IPS-18a (cell line): Measurements from ENCODE around the gene IRF8.

ENCODE experiments used
- H3K27ac ChIP-seq: one replicate; pipeline ENCODE4 v1.5.1; 2013; ENCODE audit warnings: low read length
- H3K27me3 ChIP-seq: one replicate; pipeline ENCODE4 v1.6.1; 2013; ENCODE audit warnings: mild to moderate bottlenecking, low read length; ENCODE audit not compliant: control insufficient read depth, insufficient read depth
- H3K36me3 ChIP-seq: one replicate; pipeline ENCODE4 v1.6.1; 2013; ENCODE audit warnings: low read depth, low read length; ENCODE audit not compliant: control insufficient read depth
- H3K4me1 ChIP-seq: one replicate; pipeline ENCODE4 v1.6.1; 2013; ENCODE audit warnings: low read depth, low read length; ENCODE audit not compliant: control insufficient read depth
- H3K4me3 ChIP-seq: one replicate; pipeline ENCODE4 v1.5.1; 2013; ENCODE audit warnings: low read length
- H3K9ac ChIP-seq: one replicate; pipeline ENCODE4 v1.6.1; 2013; ENCODE audit warnings: mild to moderate bottlenecking, low read length, moderate library complexity
- H3K9me3 ChIP-seq: one replicate; pipeline ENCODE4 v1.6.1; 2013; ENCODE audit warnings: low read depth, low read length; ENCODE audit not compliant: control insufficient read depth

Gene IRF8

DNA sequence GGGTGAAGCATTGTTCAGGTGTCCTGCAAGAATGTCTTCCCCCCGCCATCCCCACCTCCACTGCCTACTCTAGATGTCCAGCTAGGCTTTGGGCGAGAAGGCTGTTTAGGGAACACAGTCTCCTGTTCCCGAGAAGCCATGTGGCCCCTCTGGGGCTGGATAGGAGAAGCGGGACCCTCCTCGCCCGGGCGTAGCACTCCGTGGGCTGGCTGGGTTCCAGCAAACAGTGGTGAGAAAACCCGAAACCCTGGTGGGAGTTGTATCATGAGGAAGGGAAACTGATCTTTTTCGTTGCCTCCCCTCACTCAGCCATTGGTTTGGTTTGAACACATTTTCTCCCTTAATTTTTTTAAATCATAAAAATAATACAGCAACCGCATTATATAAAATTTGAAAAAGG lies 56.6 kb downstream of the IRF8 start:
- no peak overlapping the region for H3K27ac ChIP-seq
- no peak overlapping the region for H3K9ac ChIP-seq
- H3K4me1 ChIP-seq, result no peaks in the 10 kb centered on the region
- no peak overlapping the region for H3K4me3 ChIP-seq
- H3K36me3 ChIP-seq, result no peaks in the 10 kb centered on the region
- H3K27me3 ChIP-seq, result no peaks in the 10 kb centered on the region
- no peaks in the 10 kb centered on the region for H3K9me3 ChIP-seq

DNA sequence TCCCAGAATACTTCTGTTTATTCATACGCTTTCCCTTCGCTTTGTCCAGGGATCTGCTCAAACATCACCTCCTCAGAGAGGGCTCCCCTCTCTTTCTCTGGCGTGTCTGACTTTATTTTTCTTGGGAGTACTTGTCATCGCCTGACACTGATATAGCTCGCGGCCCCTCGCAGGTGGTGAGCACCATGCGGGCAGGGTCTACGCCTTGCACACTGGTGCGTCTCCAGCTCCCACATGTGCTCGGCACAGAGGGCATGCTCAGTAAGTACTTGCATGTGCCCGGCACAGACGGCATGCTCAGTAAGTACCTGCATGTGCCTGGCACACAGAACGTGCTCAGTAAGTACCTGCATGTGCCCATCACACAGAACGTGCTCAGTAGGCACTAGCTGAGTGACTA lies 57.5 kb downstream of the IRF8 start:
- Histone ChIP-seq H3K9ac (no peak overlapping the region), H3K9me3 (no peaks in the 10 kb centered on the region), H3K27ac (no peak overlapping the region), H3K4me3 (no peak overlapping the region), H3K4me1 (no peaks in the 10 kb centered on the region), H3K36me3 (no peaks in the 10 kb centered on the region), H3K27me3 (no peaks in the 10 kb centered on the region)

DNA sequence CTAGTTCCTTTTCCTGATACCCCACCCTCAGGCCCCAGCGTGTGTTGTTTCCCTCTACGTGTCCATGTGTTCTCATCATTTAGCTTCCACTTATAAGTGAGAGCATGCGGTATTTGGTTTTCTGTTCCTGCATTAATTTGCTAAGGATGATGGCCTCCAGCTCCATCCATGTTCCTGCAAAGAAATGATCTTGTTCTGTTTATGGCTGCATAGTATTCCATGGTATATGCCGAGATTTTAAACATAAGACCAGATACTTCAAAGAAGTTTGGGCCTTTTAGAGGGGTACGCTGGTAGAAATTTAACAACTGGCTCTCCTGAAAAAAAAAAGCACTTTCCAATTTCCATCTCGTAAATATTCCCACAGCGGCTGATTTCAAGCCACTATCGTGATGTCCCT lies 59.8 kb downstream of the IRF8 start:
- no peak overlapping the region for H3K27ac ChIP-seq
- no peaks in the 10 kb centered on the region for H3K9me3 ChIP-seq
- no peaks in the 10 kb centered on the region for H3K4me1 ChIP-seq
- no peak overlapping the region for H3K9ac ChIP-seq
- no peaks in the 10 kb centered on the region for H3K36me3 ChIP-seq
- no peaks in the 10 kb centered on the region for H3K27me3 ChIP-seq
- no peak overlapping the region for H3K4me3 ChIP-seq

DNA sequence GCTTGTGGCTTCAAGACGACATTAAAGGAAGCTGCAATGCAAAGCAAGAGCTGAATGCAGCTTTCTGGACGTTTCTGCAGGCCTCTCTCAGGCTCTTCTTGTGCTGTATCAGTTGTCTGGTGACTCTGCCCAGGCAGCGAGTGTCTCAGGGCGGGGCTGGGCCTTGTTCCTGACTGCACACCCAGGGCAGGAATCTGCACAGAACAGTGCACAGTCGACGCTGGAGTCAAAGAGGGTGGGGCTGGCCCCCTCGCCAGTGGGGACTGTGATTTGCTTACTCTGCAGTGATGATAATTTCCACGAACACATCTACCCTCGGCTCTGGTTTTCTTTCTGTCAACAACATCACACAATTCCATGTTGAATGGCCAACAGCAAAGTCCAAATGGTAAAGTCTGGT lies 60.7 kb downstream of the IRF8 start:
- Histone ChIP-seq H3K4me3 (no peak overlapping the region), H3K9me3 (no peaks in the 10 kb centered on the region), H3K9ac (no peak overlapping the region), H3K36me3 (no peaks in the 10 kb centered on the region), H3K27ac (no peak overlapping the region), H3K4me1 (no peaks in the 10 kb centered on the region), H3K27me3 (no peaks in the 10 kb centered on the region)

DNA sequence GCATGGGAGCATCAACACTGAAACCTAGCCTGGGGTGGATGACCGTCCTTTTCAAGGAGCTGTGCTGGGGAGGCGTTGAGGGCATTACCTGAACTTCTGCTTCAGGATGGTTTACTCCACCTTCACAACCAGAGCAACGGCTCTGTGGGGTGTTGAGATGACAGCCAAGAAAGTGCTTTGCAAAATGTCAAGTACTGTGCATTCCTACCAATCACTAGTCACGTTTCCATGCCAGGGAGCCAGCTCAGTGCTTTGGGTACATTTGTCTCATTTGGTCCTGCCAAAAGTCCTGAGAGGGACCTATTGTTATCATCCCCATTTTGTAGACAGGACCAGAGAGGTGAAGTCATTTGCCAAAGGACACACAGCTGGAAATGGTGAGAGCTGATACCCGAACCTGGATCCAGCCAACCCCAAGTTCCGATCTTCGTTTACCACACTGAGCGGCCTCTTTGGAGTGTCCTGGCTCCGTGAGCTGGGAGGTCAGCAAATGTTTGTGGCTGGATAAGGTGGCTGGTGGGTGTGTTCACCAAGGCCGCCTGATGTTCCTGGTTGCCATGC lies 61.6 kb downstream of the IRF8 start:
- H3K27ac ChIP-seq, result no peak overlapping the region
- no peak overlapping the region for H3K4me3 ChIP-seq
- no peaks in the 10 kb centered on the region for H3K27me3 ChIP-seq
- H3K4me1 ChIP-seq, result no peaks in the 10 kb centered on the region
- no peaks in the 10 kb centered on the region for H3K9me3 ChIP-seq
- no peaks in the 10 kb centered on the region for H3K36me3 ChIP-seq
- no peak overlapping the region for H3K9ac ChIP-seq

DNA sequence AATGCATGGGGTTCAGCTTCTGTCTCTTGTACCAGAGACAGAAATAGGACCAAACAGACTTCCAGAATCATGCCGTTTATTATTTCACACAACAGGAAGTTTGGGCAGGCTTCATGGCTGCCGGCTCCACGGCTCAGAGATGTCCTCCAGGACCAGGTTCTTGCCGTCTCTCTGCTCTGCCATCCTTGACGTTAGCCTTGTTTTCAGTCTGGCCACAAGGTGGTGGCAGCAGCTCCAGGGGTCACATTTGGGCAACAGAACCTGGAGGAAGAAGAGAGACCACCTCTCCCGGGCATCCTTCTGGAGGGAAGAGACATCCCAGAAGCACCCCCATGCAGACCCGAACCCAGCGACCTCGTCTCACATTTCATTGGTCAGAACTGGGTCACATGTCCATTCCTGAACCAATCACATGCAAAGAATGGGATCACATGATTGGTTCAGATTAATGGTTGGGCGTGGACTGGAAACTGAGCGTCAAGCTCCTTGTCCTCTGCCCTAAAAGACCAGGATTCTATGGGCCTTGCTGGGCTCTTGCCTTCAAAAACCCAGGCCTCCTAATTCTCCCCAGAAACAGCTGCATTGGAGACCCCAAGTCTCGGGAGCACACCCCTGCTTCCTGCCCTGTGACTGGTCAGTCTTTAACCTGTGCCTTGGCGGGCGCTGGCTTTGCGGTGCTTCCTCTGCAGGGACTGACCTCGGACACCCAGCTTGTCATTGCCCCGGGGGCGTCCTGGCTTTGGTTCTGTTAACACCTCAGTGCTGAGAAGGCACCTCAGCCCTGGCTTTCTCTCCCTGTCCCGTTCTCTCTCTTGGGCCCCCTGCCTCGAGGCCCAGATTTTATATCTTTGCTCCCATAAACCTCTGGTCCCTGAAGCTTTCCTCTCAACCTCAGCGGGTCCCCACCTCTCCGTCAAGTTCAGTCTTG lies 63.3 kb downstream of the IRF8 start:
- no peaks in the 10 kb centered on the region for H3K27me3 ChIP-seq
- H3K4me1 ChIP-seq, result no peaks in the 10 kb centered on the region
- H3K9ac ChIP-seq, result no peak overlapping the region
- no peaks in the 10 kb centered on the region for H3K9me3 ChIP-seq
- no peak overlapping the region for H3K27ac ChIP-seq
- no peaks in the 10 kb centered on the region for H3K36me3 ChIP-seq
- H3K4me3 ChIP-seq, result no peak overlapping the region

DNA sequence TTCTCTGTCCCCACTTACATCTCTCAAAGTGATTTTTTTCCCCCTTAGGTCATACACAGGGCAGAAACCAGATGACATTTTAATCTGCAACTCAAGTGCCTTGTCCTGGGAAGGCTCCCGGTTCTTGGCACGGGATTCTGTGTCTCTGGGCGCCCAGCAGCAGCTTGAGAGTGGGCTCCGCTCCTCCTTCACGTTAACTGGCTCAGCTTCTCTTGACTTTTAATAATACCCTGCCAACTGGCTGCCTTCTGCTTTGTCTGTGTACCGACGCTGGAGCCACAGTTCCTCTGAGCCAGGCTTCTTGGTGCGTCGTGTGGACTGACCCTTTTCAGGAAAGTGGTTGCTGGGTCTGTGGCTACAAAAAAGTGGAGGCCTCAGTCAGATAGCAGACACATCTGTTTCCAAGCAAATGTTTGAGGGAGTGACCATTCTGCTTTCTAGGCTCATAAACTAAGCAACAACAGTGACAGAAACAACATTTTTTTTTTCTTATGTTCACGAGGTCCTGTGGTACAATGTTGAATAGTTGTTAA lies 64.9 kb downstream of the IRF8 start:
- no peak overlapping the region for H3K9ac ChIP-seq
- no peaks in the 10 kb centered on the region for H3K36me3 ChIP-seq
- no peak overlapping the region for H3K27ac ChIP-seq
- H3K4me3 ChIP-seq, result no peak overlapping the region
- no peaks in the 10 kb centered on the region for H3K27me3 ChIP-seq
- H3K4me1 ChIP-seq, result no peaks in the 10 kb centered on the region
- H3K9me3 ChIP-seq, result no peaks in the 10 kb centered on the region

DNA sequence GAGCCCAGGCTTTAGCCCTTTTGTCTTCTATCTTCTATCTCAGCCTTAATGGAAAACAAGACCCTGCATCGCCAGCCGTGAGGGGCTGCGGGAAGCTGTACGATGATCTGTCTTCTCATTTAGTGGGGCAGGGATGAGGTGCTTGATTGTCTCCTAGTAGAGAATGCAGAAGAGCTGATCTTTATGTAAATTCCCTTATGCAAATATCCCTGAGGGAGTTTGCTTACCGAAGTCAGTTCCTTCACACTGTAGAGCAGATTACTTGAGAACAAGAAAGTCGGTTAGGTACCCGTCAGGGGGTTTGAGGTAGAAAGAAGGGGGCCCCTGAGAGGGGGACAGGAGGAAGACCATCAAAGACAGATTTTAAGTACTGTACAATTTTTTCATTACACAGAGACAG lies 66.2 kb downstream of the IRF8 start:
- Histone ChIP-seq H3K36me3 (no peaks in the 10 kb centered on the region), H3K9me3 (no peaks in the 10 kb centered on the region), H3K27me3 (no peaks in the 10 kb centered on the region), H3K27ac (no peak overlapping the region), H3K4me3 (no peak overlapping the region), H3K4me1 (no peaks in the 10 kb centered on the region), H3K9ac (no peak overlapping the region)

DNA sequence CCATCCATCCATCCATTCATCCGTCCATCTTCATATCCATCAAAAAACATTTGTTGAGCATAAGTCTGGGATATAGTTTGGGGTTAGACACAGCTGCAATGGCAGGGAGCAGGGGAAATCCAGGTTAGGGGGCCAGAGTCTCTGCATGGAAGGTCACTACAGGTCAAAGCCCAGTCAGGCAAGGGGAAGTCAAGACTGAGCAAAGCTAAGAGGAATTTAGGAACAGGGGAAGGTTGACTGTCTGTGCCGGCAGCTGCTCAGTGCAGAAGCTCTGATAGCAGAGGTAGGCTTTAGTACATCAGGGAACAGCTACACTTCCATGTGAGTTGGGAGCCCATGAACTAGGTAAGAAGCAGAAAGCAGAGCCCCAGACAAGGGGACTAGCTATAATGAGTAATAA lies 68.1 kb downstream of the IRF8 start:
- H3K27ac ChIP-seq, result no peak overlapping the region
- H3K9ac ChIP-seq, result no peak overlapping the region
- no peaks in the 10 kb centered on the region for H3K9me3 ChIP-seq
- H3K36me3 ChIP-seq, result no peaks in the 10 kb centered on the region
- no peak overlapping the region for H3K4me3 ChIP-seq
- no peaks in the 10 kb centered on the region for H3K4me1 ChIP-seq
- H3K27me3 ChIP-seq, result no peaks in the 10 kb centered on the region

DNA sequence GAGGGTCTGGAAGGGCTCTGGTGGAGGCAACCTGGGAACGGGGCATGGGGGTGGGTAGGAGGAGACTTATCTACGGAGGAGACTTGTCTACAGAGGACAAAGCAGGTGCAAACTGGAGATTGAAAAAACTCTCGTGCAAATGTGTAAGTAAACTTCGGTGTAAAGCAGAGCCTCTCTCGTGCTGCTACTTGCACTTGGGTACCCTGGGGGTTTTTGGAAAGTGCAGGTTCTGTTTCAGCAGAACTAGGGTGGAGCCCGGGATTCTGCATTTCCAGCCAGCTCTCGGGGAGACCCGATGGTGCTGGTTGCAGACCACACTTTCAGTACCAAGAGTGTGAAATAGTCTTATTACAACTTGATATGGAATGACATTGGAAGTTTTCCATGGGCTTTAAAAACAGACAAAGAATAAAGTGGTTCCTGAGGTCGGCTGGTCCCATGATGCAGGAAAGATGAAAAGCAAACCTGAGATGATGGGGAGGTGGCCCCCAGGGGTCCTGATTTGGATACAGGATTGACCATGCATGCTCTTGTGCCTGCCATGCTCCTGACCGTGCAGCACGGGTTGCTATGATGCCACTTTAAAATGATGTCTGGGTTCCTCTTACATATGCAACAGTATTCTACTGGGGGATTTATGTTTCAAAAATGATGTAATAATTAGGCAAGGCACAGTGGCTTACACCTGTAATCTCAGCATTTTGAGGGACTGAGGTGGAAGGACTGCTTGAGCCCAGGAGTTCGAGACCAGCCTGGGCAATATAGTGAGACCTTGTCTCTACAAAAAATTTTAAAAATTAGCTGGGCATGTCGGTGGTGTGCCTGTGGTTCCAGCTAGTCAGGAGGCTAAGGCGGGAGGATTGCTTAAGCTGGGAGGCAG lies 69.3 kb downstream of the IRF8 start:
- no peaks in the 10 kb centered on the region for H3K36me3 ChIP-seq
- no peaks in the 10 kb centered on the region for H3K9me3 ChIP-seq
- H3K27me3 ChIP-seq, result no peaks in the 10 kb centered on the region
- no peak overlapping the region for H3K4me3 ChIP-seq
- H3K4me1 ChIP-seq, result no peaks in the 10 kb centered on the region
- no peak overlapping the region for H3K9ac ChIP-seq
- no peak overlapping the region for H3K27ac ChIP-seq

DNA sequence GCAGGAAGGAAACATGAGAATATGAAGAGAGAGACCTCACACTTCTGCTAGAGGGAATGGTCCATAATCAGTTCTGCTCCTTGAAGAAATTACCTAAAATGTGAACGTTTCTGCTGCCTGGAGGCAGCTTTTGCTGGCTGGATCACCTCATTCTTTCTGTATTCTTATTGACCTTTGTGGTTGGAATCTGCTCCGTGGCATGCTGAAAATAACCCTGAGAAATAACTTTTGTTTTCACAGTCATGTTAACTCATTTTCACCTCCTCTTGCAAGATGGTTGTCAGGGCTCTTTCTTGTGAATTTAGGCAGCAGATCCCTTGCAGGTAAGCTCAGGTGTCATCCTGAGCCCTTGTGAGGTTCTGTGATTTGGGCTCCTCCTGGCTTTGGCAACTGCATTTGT lies 70.2 kb downstream of the IRF8 start:
- no peak overlapping the region for H3K4me3 ChIP-seq

More for the DNA sequence above, 70.2 kb downstream of the IRF8 start:
- Histone ChIP-seq H3K9ac (no peak overlapping the region), H3K27ac (no peak overlapping the region), H3K27me3 (no peaks in the 10 kb centered on the region), H3K9me3 (no peaks in the 10 kb centered on the region), H3K4me1 (no peaks in the 10 kb centered on the region), H3K36me3 (no peaks in the 10 kb centered on the region)
